Gastrocnemius medialis (tissue), 4 donors: ENCODE measurements around the gene TCF7L2. TPM values are rescaled to one million over a fixed set of nuclear protein-coding genes. Genes with fewer than 3 reads are reported as not detected.

ENCODE experiments used
- ATAC-seq, 2 donors: fragments of 150-250 bp; one replicate each; pipeline ENCODE4 v1.9.1; 2016
- DNase-seq, 2 donors: peaks; one replicate each; pipeline ENCODE4 v3.0.0-alpha.2; 2019
- H3K27ac ChIP-seq, 4 donors: fragments of 200-600 bp; sonication (generic); 1 replicate in 1 of 4; 2 replicates in 3 of 4; pipeline ENCODE4 v1.5.1; 2016 to 2018; ENCODE audit warnings: mild to moderate bottlenecking in 2 of 4, moderate library complexity in 1 of 4
- H3K27me3 ChIP-seq, 3 donors: fragments of 200-600 bp; sonication (generic) in 2 of 3; 1 replicate in 1 of 3; 2 replicates in 2 of 3; pipeline versions ENCODE4 v1.5.1 to v1.6.0; 2016 to 2019; ENCODE audit warnings: mild to moderate bottlenecking in 1 of 3, moderate library complexity in 1 of 3
- H3K36me3 ChIP-seq, 2 donors: fragments of 200-600 bp; sonication (generic) in 1 of 2; one replicate each; pipeline ENCODE4 v1.5.1; 2017 to 2018
- H3K4me1 ChIP-seq, 2 donors: fragments of 200-600 bp; sonication (generic) in 1 of 2; one replicate each; pipeline ENCODE4 v1.5.1; 2016 to 2017; ENCODE audit warnings: mild to moderate bottlenecking in 2 of 2
- H3K4me3 ChIP-seq, 4 donors: fragments of 200-600 bp; sonication (generic) in 3 of 4; 1 replicate in 1 of 4; 2 replicates in 3 of 4; pipeline ENCODE4 v1.5.1; 2016 to 2019; ENCODE audit warnings: mild to moderate bottlenecking in 2 of 4
- H3K9me3 ChIP-seq, 3 donors: fragments of 200-600 bp; sonication (generic) in 2 of 3; 1 replicate in 1 of 3; 2 replicates in 2 of 3; pipeline ENCODE4 v1.5.1; 2016 to 2019
- CTCF ChIP-seq, 5 experiments: fragments of 450-650 bp in 3 of 5; fragments of 200-600 bp in 2 of 5; sonication (generic) in 2 of 5; IDR thresholded peaks in 4 of 5; conservative IDR thresholded peaks in 1 of 5; 1 replicate in 4 of 5; 2 replicates in 1 of 5; pipeline ENCODE4 v1.5.1; 2016 to 2019; ENCODE audit warnings: antibody characterized with exemption in 5 of 5, mild to moderate bottlenecking in 3 of 5, moderate library complexity in 3 of 5
- POLR2A ChIP-seq, 2 donors: fragments of 450-650 bp; IDR thresholded peaks; one replicate each; pipeline ENCODE4 v1.6.1; 2017; ENCODE audit warnings: antibody characterized with exemption in 2 of 2, mild to moderate bottlenecking in 2 of 2, moderate library complexity in 2 of 2
- in situ Hi-C, 4 donors: fragments of 200-750 bp; cut with MboI; loops; one replicate each; pipeline versions ENCODE4 v1.15.0 to v1.8.0; 2017; ENCODE audit warnings: low sequenced_read_pairs in 4 of 4
- intact Hi-C: fragments of 100-400 bp; cut with DNase I; formaldehyde crosslinking; loops from one replicate; pipeline ENCODE4 v1.15.1; 2023; ENCODE audit warnings: low total_unique reads
- total RNA-seq, 4 donors: library from RNA; depleted of rRNA; stranded (reverse); fragments of >200 nt; gene quantifications; one replicate each; pipeline versions ENCODE4 v1.1.0 to v1.2.3, GENCODE V29; 2016

Gene TCF7L2
- total RNA-seq, 4 donors from 2014 or later: 4.6 to 5.1 (median 5.0) TPM

- no peaks in the 10 kb centered on the region for H3K36me3 ChIP-seq
- ATAC-seq (no peak), DNase-seq (no peak)
- H3K27ac ChIP-seq: peak overlapping the region; percentile 28 to 55 (median 48)
- H3K4me3 ChIP-seq: no peak overlapping the region
- peaks cover 5% of the 10 kb centered on the region in 2 donors for H3K4me1 ChIP-seq
- TF ChIP-seq POLR2A (IDR thresholded peaks at IDR 0.05) (no peak), CTCF (IDR thresholded peaks at IDR 0.05 in 4 of 5, conservative IDR thresholded peaks at IDR 0.05 in 1 of 5) (no peak)
- in situ Hi-C loops: loop anchor here in 3 of 4 donors (10.0 to 25.0 kb wide), 4 partner anchors 259 to 566 kb away; no protein-coding TSS in a partner anchor
- no peaks in the 10 kb centered on the region for H3K9me3 ChIP-seq
- H3K27me3 ChIP-seq: no peaks in the 10 kb centered on the region
- intact Hi-C loops: loop anchor here (5.0 kb wide), 2 partner anchors 176 to 406 kb away; partner anchors contain the start of gene TCF7L2
Measured at GRCh38 chr10:113127901-113128283, 177.8 kb downstream of the TCF7L2 start.

GRCh38 chr10:113128450-113129070, 178.5 kb downstream of the TCF7L2 start:
- Histone ChIP-seq H3K4me3 (peak overlapping the region in 1 of 4 donors; percentile 26), H3K27ac (peak overlapping the region; percentile 8 to 55 (median 48)), H3K9me3 (no peaks in the 10 kb centered on the region), H3K4me1 (peaks cover 8 to 11% of the 10 kb centered on the region in 2 donors), H3K36me3 (no peaks in the 10 kb centered on the region), H3K27me3 (no peaks in the 10 kb centered on the region)
- no peak for TF ChIP-seq CTCF (IDR thresholded peaks at IDR 0.05 in 4 of 5, conservative IDR thresholded peaks at IDR 0.05 in 1 of 5)
- TF ChIP-seq POLR2A (IDR thresholded peaks at IDR 0.05): no peak
- in situ Hi-C loops (loop anchor here in 3 of 4 donors (10.0 to 25.0 kb wide), 4 partner anchors 259 to 566 kb away; no protein-coding TSS in a partner anchor), intact Hi-C loops (loop anchor here (5.0 kb wide), 2 partner anchors 176 to 406 kb away; partner anchors contain the start of gene TCF7L2)
- ATAC-seq (no peak), DNase-seq (no peak)

- peaks cover 8 to 11% of the 10 kb centered on the region in 2 donors for H3K4me1 ChIP-seq
- in situ Hi-C loops (loop anchor here in 3 of 4 donors (10.0 to 25.0 kb wide), 4 partner anchors 258 to 567 kb away; no protein-coding TSS in a partner anchor), intact Hi-C loops (loop anchor here (5.0 kb wide), 2 partner anchors 177 to 407 kb away; partner anchors contain the start of gene TCF7L2)
- no peaks in the 10 kb centered on the region for H3K36me3 ChIP-seq
- no peak for ATAC-seq
- no peaks in the 10 kb centered on the region for H3K27me3 ChIP-seq
- TF ChIP-seq CTCF (IDR thresholded peaks at IDR 0.05 in 4 of 5, conservative IDR thresholded peaks at IDR 0.05 in 1 of 5) (no peak), POLR2A (IDR thresholded peaks at IDR 0.05) (peak in 1 of 2 donors; percentile 15)
- no peak for DNase-seq
- peak overlapping the region; percentile 36 to 55 (median 48) for H3K27ac ChIP-seq
- H3K9me3 ChIP-seq: no peaks in the 10 kb centered on the region
- H3K4me3 ChIP-seq: peak overlapping the region in 1 of 4 donors; percentile 26
Measured at GRCh38 chr10:113129117-113129516, 179.1 kb downstream of the TCF7L2 start.

- H3K27ac ChIP-seq: peak overlapping the region; percentile 36 to 55 (median 48)
- intact Hi-C loops: no loop called here
- no peaks in the 10 kb centered on the region for H3K36me3 ChIP-seq
- ATAC-seq (no peak), DNase-seq (no peak)
- H3K27me3 ChIP-seq: no peaks in the 10 kb centered on the region
- peak overlapping the region in 1 of 4 donors; percentile 26 for H3K4me3 ChIP-seq
- H3K9me3 ChIP-seq: no peaks in the 10 kb centered on the region
- in situ Hi-C loops: loop anchor here in 3 of 4 donors (25.0 kb wide), 3 partner anchors 257 to 568 kb away; no protein-coding TSS in a partner anchor
- peaks cover 8 to 11% of the 10 kb centered on the region in 2 donors for H3K4me1 ChIP-seq
- no peak for TF ChIP-seq POLR2A (IDR thresholded peaks at IDR 0.05)
- no peak for TF ChIP-seq CTCF (IDR thresholded peaks at IDR 0.05 in 4 of 5, conservative IDR thresholded peaks at IDR 0.05 in 1 of 5)
Measured at GRCh38 chr10:113130014-113130641, 180.1 kb downstream of the TCF7L2 start.
